Stimulated activated naive CD4-positive, alpha-beta T cell treated with Interleukin-2 at 50 U/mL for 16 hours (primary cell): ENCODE measurements around the gene PIP5KL1.

ENCODE experiments used
- DNase-seq: peaks from one replicate; lab custom pipeline; 2025; lab: John Stamatoyannopoulos, UW

Gene PIP5KL1

DNA sequence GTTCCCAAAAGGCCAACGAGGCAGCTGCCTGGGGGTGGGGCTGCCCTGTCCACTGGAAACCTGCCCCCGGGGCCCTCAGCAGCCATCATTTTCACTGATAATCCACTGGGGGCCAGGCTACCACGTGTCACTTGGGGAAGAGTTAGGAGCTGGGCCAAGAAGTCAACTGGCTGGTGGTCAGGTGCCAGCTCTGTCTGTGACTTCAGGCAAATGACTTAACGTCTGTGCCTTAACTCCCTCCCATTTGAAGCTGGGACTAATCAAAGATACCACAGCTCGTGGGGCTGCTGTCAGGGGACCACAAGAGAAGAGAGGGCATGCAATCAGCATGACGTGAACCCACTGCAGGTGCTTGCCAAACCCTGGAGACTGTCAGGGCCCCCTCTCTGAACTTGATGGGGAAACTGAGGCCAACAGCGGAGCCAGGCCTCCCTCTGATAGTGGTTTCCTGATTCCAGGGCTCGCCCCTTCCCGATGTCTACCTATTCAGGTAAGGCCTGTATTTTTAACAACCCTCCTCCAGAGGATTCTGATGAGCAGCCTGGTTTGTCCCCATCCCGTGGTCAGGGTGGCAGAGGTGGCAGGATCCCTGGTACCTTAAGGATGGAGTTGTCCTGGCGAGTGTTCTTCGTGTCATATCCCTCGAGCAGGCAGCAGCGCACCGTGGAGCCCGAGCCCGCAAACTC is 19.4 kb upstream of the PIP5KL1 start:
- DNase-seq = no peak

DNA sequence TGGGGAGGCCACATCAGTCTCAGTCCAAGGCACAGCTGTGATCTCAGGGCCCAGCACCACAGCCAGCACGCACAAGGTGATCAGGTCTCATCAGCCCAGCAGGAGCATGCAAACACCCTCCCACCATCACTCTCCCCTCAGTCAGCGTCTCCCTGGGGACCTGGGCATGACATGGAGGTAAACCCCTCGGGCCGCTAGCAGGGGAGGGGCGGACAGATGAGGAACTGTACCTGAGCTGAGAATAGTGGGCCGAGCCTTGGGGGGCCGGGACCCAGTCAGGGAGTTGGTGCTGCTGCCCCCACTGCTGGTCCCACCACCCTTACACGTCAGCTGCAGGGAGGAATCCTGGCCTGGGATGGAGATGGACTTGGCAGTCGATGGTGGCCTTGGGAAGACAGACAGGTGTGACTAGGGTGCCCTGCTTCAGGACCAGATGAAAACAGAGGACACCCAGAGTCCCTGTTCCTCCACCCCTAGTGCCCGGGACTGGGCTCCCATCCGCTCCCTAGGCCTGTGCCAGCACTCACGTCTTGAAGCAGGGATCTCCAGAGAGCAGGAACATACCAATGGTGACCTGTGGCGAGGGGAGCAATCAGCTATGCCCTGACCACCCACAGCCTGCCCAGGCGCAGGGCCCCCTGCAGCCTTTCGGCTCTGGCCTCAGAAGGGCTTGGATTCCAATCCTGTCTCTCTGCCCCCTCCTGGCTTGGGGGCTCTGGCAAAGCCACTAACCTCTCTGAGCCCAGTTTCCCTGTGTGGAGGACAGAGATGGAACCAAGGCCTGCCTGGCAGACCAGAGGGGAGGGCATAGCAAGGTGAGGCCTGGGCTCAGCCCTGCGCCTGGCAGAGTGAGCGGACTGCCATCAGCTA is 17.5 kb upstream of the PIP5KL1 start:
- no peak for DNase-seq

DNA sequence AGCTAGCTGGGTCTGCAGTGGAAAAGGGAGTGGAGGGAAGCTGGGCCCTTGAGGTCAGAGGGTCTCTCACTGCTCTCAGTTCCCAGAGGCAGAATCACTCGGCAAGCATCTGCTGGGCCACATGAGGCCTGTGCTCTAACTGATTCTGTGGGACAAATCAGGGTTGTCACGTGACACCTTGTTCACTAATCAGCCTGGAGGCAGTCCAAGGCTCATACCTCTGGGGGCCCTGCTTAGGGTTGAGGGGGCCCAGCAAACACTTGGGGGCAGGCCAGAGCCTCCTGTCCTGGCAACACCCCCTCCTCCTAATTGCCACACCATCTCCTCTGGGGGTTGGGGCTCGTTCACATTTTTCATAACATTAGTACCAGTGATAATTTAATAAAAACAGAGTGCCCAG is 16.2 kb upstream of the PIP5KL1 start:
- no peak for DNase-seq

DNA sequence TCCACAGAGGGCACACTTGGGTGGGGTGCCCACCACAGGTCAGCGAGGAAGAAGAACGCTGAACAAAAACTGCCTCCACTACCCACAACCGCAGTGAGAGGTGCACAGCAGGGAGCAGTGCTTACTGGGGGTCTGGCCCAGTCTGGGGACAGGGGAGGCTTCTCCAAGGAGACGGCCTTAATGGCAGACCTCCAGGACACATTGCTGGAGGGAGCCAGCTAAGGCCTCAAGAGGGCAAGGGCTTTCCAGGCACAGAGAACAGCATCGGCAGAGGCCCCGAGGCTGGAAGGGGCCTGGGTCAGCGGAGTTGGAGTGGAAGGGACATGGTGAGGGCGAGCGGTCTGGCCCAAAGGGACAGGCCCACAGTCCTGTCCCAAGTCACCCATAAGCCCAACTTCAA is 15.4 kb upstream of the PIP5KL1 start:
- no peak for DNase-seq

DNA sequence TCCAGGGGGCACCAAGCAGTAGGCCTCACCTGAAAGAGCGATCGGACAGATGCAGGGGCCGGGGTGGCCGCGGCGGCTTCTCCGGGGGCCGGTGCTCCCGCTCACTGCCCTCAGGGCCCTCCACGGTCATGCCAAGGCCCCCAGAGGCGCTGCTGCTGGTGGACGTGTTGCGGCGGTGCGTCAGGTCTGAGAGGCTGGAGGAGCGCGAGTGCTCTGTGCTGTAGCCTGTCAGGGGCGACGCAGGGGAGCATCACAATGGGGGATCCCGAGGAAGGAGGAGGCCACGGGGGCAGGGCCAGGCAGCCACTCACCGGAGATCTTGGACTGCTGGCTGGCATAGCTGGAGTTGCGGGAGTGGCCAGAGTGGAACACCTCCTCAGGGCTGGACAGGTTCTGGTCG is 14.8 kb upstream of the PIP5KL1 start:
- DNase-seq = no peak

DNA sequence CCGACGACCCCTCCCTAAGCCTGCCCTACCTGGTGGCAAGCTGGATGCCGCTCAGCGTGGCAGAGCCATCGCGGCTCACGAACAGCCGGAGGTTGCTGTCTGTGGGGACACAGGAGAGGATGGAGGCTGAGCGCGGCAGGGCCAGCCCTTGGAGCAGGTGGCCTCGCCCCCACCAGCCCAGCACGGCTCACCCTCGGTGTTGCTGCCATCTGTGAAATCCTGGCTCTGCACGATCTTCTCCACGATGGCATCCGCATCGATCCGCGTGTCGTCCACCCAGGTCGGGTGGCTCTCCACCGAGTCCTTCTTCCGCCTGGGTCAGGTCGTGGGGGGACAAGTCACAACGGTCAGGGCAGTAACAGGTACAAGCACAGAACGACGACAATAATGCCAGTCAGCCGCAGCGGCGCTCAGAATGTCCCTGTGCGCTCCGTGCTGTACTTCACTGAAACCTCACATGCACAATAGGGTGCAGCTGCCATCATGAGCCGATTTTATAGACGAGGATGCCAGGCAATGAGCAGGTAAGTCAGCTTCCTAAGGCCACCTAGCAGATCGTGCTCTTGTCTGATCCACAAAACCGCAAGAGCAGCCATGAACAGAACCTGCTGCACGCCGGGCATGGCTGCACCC is 14.1 kb upstream of the PIP5KL1 start:
- DNase-seq = no peak

DNA sequence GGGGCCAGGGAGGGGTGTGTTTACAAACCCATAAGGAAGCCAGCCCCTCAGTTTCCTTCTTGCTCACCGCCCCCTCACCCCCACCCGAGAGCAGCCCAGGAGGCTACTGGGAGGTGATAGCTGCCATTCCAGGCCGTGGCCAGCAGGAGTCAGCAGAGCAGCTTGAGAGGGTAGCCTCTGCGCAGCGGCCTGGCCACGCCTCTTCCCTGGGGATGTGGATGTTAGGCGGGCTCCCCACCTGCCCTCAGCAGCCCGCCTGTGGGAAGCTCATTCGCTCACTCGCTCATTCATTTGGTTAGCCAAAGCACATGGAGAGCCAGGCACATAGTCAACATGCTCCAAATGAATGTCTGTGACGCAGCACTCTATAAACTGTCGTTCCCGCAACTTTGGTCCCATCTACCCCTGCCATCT is 13.2 kb upstream of the PIP5KL1 start:
- peak; percentile 73 for DNase-seq

DNA sequence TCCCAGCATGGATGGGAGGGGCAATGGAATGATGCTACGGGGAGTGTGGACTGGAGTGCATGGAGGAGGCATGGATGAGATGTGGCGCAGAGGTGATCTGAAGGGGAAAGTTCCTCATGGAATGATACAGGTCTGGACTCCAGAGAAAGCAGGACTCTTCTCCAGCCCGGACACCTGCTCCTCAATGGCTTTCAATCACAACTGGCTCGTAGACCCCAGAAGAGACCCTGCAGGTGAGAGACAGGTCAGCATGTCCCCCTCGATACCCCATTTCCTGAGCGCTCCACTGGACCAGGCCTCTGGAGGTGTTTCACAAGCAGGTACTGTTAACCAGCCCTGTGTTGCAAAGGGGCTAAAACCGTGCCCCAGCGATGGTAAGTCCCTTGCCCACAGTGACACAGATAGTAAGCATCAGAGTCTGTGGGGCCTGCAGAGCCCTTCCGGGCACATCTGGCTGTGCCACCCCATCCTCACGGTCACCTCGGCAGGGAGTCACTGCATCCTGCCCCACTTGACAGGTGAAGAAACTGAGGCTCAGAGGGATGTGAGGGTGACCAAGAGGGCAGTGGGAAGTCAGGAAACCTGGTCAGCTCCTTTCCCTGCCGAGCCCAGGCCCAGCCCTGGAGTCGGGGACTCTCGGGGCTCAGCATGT is 12.6 kb upstream of the PIP5KL1 start:
- no peak for DNase-seq

DNA sequence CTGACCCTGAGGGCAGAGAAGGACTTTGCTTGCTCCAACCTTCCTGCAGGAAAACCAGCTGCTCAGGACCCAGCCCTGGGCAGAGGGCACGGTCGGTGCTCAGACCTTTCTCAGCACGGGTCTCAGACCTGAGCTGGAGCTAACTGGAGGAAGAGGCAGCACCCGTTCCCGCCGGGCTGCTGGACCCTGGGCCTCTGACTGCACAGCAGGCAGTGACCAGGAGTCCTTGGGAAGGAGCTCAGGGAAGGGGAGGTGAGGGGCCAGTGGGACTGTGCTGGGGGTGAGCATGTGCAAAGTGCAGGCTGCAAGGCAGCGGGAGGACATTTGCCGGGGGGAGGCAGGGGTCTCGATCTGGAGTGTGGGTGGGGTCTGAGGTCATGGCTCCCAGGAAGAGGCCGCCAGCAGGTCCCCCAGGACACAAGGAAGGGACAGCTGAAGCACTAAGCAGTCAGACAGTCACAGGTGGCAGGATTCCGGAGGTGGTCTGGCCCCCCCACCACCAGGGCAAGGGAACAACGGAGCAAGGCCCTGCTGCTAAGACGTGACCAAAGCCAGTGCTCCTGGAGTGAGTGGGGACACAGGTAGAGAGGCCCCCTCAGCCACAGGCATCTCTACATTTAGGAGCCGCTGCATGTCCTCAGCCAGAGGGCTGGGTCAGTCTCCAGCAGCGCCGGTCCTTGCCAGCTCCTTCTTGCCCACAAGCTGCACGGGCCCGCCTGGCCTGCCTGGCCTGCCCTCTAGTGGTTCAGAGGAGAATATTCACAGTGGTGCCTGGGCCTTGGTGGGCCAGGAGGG is 11.8 kb upstream of the PIP5KL1 start:
- peak; percentile 21 for DNase-seq

DNA sequence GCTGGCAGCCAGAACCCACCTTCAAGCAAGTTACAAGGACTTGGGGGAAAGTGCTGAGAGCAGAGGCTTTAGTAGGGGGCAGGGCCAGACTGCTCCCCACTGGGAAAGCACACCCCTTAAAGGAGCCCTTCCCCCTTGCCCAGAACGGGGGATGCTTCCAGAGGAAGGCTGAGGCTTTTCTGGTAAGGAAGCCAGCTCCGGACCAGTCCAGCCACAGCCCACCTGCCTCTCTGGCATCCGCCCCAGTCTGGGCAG is 11.3 kb upstream of the PIP5KL1 start:
- no peak for DNase-seq

DNA sequence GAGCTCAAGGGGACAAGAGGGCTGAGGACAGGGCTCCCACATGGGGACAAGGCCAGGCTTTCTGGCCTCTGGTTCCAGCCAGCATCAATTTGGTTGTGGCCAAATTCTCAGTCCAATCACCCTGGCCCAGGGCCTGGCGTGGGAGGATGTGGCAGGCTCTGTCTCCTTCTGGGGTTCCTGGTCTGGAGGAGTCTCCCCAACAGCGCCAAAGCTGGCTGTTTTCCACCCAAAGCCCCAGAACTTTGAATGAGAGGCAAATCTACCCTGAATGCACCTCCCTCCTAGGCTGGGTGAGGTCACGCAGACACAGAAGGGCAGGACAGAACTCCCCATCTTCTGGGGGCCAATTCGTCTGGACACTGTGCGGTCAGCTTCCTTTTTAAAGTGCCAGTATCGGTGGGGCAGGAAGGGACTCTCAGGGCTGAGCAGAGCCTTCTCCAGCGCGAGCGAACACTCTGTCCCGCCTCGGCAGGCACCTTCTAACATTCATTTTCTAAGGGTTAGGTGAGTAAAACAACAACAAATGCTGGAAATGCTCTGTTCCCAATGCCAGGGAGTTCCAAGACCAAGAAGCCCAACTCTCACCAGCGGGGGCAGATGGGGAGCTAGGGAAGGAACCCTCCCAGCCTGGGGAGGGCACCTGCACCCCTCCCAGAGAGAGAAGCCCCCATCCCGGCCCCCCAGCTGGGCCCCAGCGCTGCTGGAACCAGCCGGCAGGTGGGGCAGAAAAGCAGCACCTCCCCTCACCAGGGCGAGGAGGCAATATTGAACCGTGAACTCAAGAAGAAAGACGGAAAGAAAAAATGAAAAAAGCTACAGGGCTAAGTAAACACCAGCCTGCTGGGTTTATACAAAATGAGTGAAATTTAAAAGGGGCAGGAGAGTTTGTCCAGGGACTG is 10.7 kb upstream of the PIP5KL1 start:
- DNase-seq = no peak

DNA sequence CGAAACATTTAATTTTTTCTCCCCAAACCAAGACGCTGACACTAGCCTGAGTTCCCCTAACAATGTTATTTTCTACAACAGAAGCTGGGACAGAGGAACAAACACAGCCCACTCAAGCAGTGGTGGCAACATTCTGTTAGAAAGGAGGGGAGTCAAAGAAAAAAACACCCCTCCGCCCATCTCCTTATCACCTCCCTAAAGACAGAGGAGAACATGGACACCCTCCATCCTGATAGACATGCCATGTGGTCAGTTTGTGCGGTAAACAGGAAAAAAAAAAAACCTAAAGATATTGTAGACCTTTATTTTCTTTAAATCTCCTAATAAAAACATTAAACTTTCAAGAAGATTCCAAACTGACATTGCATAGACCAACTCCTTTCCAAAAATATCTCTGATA is 10.0 kb upstream of the PIP5KL1 start:
- DNase-seq = no peak

DNA sequence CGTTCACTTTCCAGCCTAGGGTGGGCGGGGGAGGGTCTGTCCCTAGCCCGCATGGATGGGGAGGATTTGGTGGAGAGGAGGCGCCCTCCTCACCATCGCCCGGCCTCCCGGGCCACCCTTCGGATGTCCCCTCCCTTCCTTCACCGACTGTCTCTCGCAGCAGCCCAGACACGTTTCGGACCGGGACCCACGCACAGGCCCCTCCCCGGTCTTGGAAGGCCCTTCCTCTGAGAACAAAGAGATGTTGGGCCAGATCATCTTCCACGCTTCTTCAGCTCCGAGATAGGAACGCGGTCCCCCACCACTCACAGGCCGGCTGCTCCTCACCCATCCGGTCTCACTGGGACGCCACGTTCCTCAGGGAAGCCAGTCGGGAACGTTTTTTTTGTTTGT is 7.7 kb upstream of the PIP5KL1 start:
- no peak for DNase-seq

DNA sequence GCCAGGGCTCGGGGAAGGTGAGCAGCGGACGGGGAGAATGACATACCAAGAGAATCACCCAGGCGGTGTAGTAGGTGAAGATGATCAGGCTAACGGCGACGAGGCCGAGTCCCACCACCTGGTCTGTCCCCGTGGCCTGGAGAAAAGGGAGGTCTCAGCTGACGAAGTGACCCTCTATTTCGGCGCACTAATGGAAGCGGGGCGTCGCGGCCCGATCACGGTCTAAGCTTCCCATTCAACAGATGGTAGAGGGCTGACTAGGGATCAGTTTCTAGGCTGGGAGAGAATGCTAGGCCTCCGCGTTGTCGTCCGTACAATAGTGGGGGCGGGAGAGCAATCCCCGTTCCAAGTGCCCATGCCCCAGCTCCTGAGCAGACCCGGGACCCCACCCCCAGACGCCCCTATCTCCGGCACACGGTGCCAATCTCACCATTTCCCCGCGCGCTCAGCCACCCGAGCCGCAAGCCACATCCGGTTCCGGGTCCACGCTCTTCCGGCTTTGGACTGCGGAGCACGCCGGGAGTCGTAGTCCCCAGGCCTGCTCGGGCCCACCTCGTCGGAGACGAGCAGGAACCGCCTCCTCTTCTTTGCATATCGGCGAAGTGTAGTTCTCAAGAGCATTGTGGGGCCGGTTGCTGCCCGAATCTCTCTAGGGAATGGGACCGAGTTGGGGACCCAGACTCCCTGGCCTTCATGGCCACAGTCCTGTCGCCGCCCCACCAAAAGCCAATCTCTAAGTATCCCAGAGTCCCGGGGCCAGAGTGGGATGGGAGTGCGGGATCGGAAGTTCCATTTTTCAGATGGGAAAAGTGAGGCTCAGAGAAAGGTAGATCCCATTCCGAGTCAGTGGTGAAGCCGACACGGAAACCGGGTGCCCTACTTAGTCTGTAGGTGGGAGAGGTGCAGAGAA is 7.1 kb upstream of the PIP5KL1 start, which contains the start of gene DPM2:
Gene DPM2 (minus strand): TSS at position 467 of the 910 bp plus-strand sequence. CDS start 34 bp downstream, at position 433.
- peak; percentile 83 for DNase-seq

DNA sequence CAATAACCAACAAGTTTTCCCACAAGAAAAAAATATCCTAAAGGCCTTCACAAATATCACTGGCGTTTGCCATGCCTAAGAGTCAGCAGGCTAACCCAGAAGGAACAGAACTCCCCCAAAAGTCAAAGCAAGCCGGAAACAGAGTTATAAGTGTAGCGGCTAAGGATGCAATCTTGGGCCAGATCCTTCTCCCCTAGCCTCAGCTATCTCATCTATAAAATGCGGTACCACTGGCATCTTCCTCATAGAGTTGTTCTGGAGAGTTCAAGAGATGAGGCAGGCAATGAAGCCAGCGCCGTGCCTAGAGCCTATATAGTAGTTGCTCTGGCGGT is 6.4 kb upstream of the PIP5KL1 start:
- no peak for DNase-seq

DNA sequence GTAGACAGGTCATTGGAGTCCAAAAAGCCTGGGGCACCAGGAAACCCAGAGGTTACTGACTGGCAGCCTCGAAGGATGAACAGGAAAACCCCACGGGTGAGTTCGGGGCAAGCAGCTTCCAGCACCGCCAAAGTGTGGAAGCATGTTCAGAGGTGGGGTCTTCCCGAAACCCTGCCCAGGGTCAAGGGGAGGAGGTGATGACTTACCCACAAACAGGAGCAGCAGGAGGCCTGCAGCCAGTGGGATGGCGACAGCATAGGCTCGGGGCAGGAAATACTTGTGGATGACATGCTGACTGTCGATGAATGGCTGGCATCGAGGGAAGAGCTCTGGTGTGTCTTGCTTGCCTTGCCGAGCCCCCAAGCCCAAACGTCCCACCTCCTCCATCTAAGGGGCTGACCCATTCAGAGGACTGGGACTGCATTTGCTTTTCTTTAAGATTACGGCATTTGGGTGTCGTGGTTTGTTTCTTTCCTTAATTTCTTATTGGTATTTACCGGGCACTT is 5.8 kb upstream of the PIP5KL1 start:
- no peak for DNase-seq

DNA sequence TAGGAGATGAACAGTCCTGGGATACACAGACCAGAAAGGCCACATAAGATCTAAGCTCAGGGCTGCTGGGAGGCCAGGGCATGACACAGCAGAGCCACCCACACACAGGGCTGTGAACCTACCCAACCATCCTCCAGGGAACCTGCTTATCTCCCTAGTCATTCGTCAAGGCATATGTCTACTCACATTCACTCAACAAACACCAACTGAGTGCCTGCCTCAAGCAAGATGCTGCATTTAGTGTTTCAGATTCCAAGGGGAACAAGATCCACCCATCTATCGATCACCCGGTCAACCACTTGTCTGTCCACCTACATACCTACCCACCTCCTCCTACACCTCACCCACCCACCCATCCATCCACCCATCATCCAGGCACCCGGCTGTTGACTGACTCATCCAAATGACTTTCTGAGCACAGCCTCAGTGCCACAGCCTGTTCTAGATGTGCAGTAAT is 5.2 kb upstream of the PIP5KL1 start:
- DNase-seq = peak; percentile 31

DNA sequence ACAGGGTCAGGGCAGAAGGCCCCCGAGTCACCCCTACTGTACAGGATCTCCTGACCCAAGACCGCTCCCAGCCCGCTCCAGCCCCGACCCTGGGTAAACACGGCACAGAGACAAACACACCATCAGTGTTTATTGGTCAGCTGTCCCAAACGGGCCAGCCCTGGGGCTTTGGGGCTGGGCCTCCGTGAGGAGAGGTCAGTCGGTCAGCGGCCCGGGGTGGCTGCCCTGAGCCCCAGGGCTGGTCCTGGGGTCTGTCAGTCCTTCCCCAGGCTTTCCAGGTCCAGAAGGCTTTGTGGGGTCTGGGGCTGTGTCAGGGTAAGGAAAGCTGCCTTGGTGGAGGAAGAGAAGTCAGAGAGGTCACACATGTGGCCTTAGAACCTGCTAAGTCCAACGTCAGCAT is 4.4 kb upstream of the PIP5KL1 start:
- no peak for DNase-seq

DNA sequence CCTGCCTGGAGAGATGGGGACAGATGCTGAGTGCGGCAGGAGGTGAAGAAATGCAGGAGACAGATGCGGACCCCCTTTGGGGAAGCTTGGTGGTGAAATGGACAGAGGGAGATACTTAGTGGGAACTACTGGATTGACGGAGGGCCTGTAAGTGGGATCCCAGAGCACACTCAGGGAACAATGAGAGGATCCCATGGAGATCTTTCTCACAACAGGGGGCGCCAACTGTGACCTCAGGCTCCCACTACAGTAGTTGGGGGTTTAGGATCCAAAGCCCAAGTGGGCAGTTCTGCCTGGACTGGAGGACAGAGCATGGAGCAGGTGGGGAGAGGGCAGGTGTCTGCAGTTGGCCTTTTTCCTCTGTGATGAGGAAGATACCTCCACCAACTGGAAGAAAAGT is 3.7 kb upstream of the PIP5KL1 start:
- DNase-seq = no peak
